ENCODE results near the gene ZBTB21.

Gene ZBTB21

DNA sequence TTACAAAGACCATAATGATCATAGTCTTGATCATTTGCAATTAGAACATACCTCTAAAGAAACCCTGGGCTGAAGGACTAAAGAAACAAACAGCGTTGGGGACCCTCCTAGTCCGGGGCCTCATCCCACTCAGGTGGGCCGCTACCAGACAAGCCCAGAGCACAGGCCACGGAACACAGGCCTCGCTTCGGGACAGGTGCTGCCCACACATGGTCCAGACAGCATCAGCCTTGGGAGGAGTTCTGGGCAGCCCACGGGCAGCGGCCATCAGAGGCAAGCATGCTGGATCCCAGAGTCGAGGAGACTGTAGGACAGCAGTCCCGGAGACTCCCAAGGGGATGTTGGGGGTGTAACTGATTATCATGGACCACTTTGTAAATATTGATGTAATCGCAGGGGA, 61.3 kb downstream of the ZBTB21 start:
- no peak for DNase-seq

DNA sequence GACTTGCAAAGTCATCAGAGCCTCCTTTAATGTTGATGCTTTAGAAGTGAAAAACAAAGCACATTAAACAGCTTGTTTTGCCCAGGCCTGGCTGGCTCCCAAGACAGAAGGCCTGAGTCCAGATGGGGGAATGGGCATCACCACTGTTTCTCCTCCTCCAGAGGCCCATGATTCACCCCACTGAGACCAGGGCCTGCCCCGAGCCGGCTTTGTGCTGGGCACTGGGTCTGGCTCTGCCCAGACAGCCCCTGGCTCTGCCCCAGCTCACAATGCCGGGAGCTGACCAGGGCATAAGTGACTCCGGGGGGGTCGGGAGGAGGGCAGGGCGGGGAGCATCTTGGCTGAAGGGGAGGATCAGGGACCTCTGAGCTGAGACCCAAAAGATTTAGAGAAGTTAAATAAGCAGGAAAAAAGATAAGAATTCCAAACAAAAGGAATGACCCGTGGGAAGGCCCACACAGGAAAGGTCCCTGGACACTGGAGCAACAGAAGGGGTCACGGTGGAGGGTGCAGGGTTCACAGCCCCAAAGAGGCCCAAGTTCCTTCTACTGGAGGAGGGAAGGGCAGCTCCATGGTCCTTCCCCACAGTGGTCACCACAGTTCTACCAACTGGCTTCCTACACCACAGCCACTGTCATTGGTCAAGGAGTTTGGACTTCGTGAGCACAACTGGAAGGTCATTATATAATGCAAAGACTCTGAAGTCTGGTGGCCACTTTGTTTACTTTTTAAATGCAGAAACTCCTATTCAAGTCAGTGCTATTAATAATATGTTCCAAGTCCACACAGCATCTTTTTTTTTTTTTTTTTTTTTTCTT, 61.9 kb downstream of the ZBTB21 start:
- DNase-seq = no peak

GRCh38 chr21:41945982-41946381, 64.2 kb downstream of the ZBTB21 start:
- DNase-seq = no peak

GRCh38 chr21:41943851-41944250, 66.3 kb downstream of the ZBTB21 start:
- no peak for DNase-seq

GRCh38 chr21:41942457-41942856, 67.7 kb downstream of the ZBTB21 start:
- no peak for DNase-seq

- no peak for DNase-seq
Observed at GRCh38 chr21:41941941-41942340, 68.2 kb downstream of the ZBTB21 start.

- DNase-seq = no peak
Observed at GRCh38 chr21:41940431-41940830, 69.7 kb downstream of the ZBTB21 start.

DNA sequence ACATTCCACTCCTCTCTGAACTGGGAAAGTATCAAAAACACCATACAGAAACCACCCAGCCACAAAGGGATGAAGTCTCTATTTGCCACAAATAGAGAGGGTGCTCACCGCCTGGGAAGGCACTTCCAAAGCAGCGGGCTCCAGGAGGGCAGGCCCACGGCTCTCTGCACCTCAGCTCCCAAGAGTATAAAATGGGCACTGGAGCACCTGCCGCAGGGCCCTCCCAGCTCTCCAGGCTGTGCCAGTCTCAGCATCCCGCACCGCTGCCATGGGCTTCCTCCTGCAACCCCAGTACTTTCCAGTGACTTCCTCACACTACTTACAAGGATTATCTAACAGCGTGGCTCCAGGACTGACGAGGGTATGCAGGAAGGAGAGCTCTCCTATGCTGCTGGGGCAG, 70.8 kb downstream of the ZBTB21 start:
- no peak for DNase-seq
